22Rv1 (cell line): ENCODE measurements around the gene ADNP.

Experiments
- H3K27ac ChIP-seq: fragments of 450-650 bp; 2 replicates; pipeline ENCODE4 v1.5.1; 2017
- CTCF ChIP-seq: fragments of 450-650 bp; IDR thresholded peaks from 2 replicates; pipeline ENCODE4 v1.5.1; 2017; ENCODE audit warnings: mild to moderate bottlenecking
- ZFX ChIP-seq: fragments of 450-650 bp; IDR thresholded peaks from 2 replicates; pipeline ENCODE4 v1.6.1; 2017; ENCODE audit warnings: antibody characterized with exemption, borderline replicate concordance

ADNP gene

GRCh38 chr20:50876063-50876685 lies 55.1 kb downstream of the ADNP start:
- TF ChIP-seq ZFX (no peak), CTCF (no peak)
- H3K27ac ChIP-seq, result no peak overlapping the region

GRCh38 chr20:50874758-50875665 lies 56.2 kb downstream of the ADNP start:
- TF ChIP-seq CTCF (no peak), ZFX (no peak)
- no peak overlapping the region for H3K27ac ChIP-seq

GRCh38 chr20:50874111-50874757 lies 57.0 kb downstream of the ADNP start:
- H3K27ac ChIP-seq, result no peak overlapping the region
- TF ChIP-seq ZFX (no peak), CTCF (no peak)

- TF ChIP-seq CTCF (no peak), ZFX (no peak)
- H3K27ac ChIP-seq, result no peak overlapping the region
Measured at GRCh38 chr20:50873585-50873984, 57.7 kb downstream of the ADNP start.

GRCh38 chr20:50872560-50873425 lies 58.4 kb downstream of the ADNP start:
- no peak overlapping the region for H3K27ac ChIP-seq
- TF ChIP-seq CTCF, result no peak

- H3K27ac ChIP-seq, result no peak overlapping the region
Measured at GRCh38 chr20:50870561-50871161, 60.6 kb downstream of the ADNP start.

More at GRCh38 chr20:50870561-50871161, 60.6 kb downstream of the ADNP start:
- TF ChIP-seq CTCF (no peak), ZFX (no peak)
